Mesenchymal stem cell (in vitro differentiated cells and primary cell): ENCODE data around the gene UQCC5.

Source experiments
- DNase-seq: peaks from one replicate; pipeline ENCODE4 v3.0.0-alpha.2; 2013
- H2AFZ ChIP-seq: one replicate; pipeline ENCODE4 v1.6.1; 2013; ENCODE audit warnings: low read depth, mild to moderate bottlenecking, control low read depth, inconsistent platforms, low read length, moderate library complexity
- H2AK5ac ChIP-seq: 2 replicates; pipeline ENCODE4 v1.6.1; 2013; ENCODE audit warnings: low read length, moderate library complexity, mild to moderate bottlenecking, inconsistent platforms; ENCODE audit not compliant: severe bottlenecking
- H2BK120ac ChIP-seq: one replicate; pipeline ENCODE4 v1.6.1; 2013; ENCODE audit warnings: low read depth, mild to moderate bottlenecking, inconsistent platforms, low read length, moderate library complexity
- H2BK12ac ChIP-seq, 2 experiments: one replicate each; pipeline ENCODE4 v1.6.1; 2013; ENCODE audit warnings: inconsistent platforms in 2 of 2, low read length in 2 of 2, mild to moderate bottlenecking in 2 of 2, moderate library complexity in 2 of 2, control low read depth in 1 of 2
- H2BK15ac ChIP-seq: one replicate; pipeline ENCODE4 v1.6.1; 2013; ENCODE audit warnings: mild to moderate bottlenecking, low read depth, inconsistent platforms; ENCODE audit not compliant: poor library complexity, severe bottlenecking
- H2BK5ac ChIP-seq: 2 replicates; pipeline ENCODE4 v1.6.1; 2013; ENCODE audit warnings: low read depth, mild to moderate bottlenecking, low read length, control low read depth, inconsistent platforms; ENCODE audit not compliant: poor library complexity, severe bottlenecking
- H3K14ac ChIP-seq, 2 experiments: one replicate each; pipeline ENCODE4 v1.6.1; 2013; ENCODE audit warnings: inconsistent platforms in 2 of 2, low read length in 2 of 2, control low read depth in 1 of 2, mild to moderate bottlenecking in 1 of 2, moderate library complexity in 1 of 2
- H3K18ac ChIP-seq, 2 experiments: one replicate each; pipeline ENCODE4 v1.6.1; 2013; ENCODE audit warnings: inconsistent platforms in 2 of 2, low read length in 2 of 2, control low read depth in 1 of 2, low read depth in 1 of 2, mild to moderate bottlenecking in 1 of 2
- H3K23ac ChIP-seq, 2 experiments: one replicate each; pipeline ENCODE4 v1.6.1; 2013; ENCODE audit warnings: inconsistent platforms in 2 of 2, low read length in 2 of 2, mild to moderate bottlenecking in 2 of 2, moderate library complexity in 2 of 2, control low read depth in 1 of 2
- H3K27ac ChIP-seq: 2 replicates; pipeline ENCODE4 v1.5.1; 2013; ENCODE audit warnings: mild to moderate bottlenecking, moderate library complexity, low read length, control low read depth, inconsistent platforms; ENCODE audit not compliant: poor library complexity, severe bottlenecking
- H3K27me3 ChIP-seq, 2 experiments: 2 replicates each; pipeline versions ENCODE4 v1.6.1 to v1.7.0; 2013; ENCODE audit warnings: low read length in 2 of 2, mild to moderate bottlenecking in 2 of 2, moderate library complexity in 2 of 2, control low read depth in 1 of 2, inconsistent platforms in 1 of 2; ENCODE audit not compliant: control insufficient read depth in 1 of 2, insufficient read depth in 1 of 2
- H3K36me3 ChIP-seq, 2 experiments: 2 replicates each; pipeline versions ENCODE4 v1.6.1 to v1.7.0; 2013; ENCODE audit warnings: low read length in 2 of 2, control low read depth in 1 of 2, inconsistent platforms in 1 of 2, low read depth in 1 of 2, mild to moderate bottlenecking in 1 of 2; ENCODE audit not compliant: insufficient read depth in 2 of 2, control insufficient read depth in 1 of 2
- H3K4ac ChIP-seq, 2 experiments: one replicate each; pipeline ENCODE4 v1.6.1; 2013; ENCODE audit warnings: inconsistent platforms in 2 of 2, low read length in 2 of 2, mild to moderate bottlenecking in 2 of 2, moderate library complexity in 2 of 2, control low read depth in 1 of 2, low read depth in 1 of 2
- H3K4me1 ChIP-seq: 2 replicates; pipeline ENCODE4 v1.6.1; 2013; ENCODE audit warnings: low read depth, low read length, control low read depth; ENCODE audit not compliant: control insufficient read depth, insufficient read depth
- H3K4me2 ChIP-seq: 2 replicates; pipeline ENCODE4 v1.6.1; 2013; ENCODE audit warnings: low read length, mild to moderate bottlenecking, inconsistent platforms; ENCODE audit not compliant: poor library complexity, severe bottlenecking
- H3K4me3 ChIP-seq, 2 experiments: 2 replicates each; pipeline versions ENCODE4 v1.5.1 to v1.7.0; 2013; ENCODE audit warnings: low read length in 2 of 2, mild to moderate bottlenecking in 2 of 2, control low read depth in 1 of 2, low read depth in 1 of 2; ENCODE audit not compliant: insufficient read depth in 1 of 2
- H3K79me1 ChIP-seq: replicated peaks from 2 replicates; pipeline ENCODE4 v1.6.1; 2013; ENCODE audit warnings: mild to moderate bottlenecking, control low read depth, low read length, inconsistent platforms; ENCODE audit not compliant: poor library complexity, severe bottlenecking
- H3K9ac ChIP-seq: 2 replicates; pipeline ENCODE4 v1.7.0; 2013; ENCODE audit warnings: mild to moderate bottlenecking, low read length, moderate library complexity
- H3K9me3 ChIP-seq: 2 replicates; pipeline ENCODE4 v1.7.0; 2013; ENCODE audit warnings: mild to moderate bottlenecking, low read length; ENCODE audit not compliant: control insufficient read depth
- H4K8ac ChIP-seq: one replicate; pipeline ENCODE4 v1.6.1; 2013; ENCODE audit warnings: inconsistent platforms, mild to moderate bottlenecking, low read length, moderate library complexity
- H4K91ac ChIP-seq: one replicate; pipeline ENCODE4 v1.6.1; 2013; ENCODE audit warnings: mild to moderate bottlenecking, low read length, inconsistent platforms
- WGBS: methylation state at CpG from one replicate; pipeline ENCODE4 v1.1.7; 2013; ENCODE audit warnings: mixed read lengths; 5-methylcytosine and 5-hydroxymethylcytosine counted together

Gene UQCC5

GRCh38 chr3:52527039-52527731, 9.2 kb upstream of the UQCC5 start:
- peak; percentile 23 for DNase-seq
- 90% methylated on average over 14 of the region's 14 CpGs for WGBS
- Histone ChIP-seq H3K4me3 (no peak overlapping the region), H3K18ac (no peak overlapping the region), H3K27ac (no peak overlapping the region), H3K9me3 (no peaks in the 10 kb centered on the region), H3K79me1 (peaks cover 26% of the 10 kb centered on the region), H3K36me3 (peaks cover 48 to 92% of the 10 kb centered on the region in 2 experiments), H3K27me3 (no peaks in the 10 kb centered on the region), H2AFZ (no peak overlapping the region), H2AK5ac (no peak overlapping the region), H2BK120ac (no peak overlapping the region), H2BK12ac (peak overlapping the region in 1 of 2 experiments; percentile 48), H2BK15ac (no peak overlapping the region), H2BK5ac (no peak overlapping the region), H3K4me2 (no peak overlapping the region), H3K9ac (no peak overlapping the region), H3K23ac (no peak overlapping the region), H4K91ac (no peak overlapping the region), H3K4me1 (peaks cover 39% of the 10 kb centered on the region), H3K14ac (peak overlapping the region in 1 of 2 experiments; percentile 35), H3K4ac (no peak overlapping the region), H4K8ac (no peak overlapping the region)

- Histone ChIP-seq H2BK5ac (no peak overlapping the region), H3K9me3 (no peaks in the 10 kb centered on the region), H2BK15ac (no peak overlapping the region), H3K9ac (no peak overlapping the region), H3K27ac (no peak overlapping the region), H3K4me3 (no peak overlapping the region), H2BK12ac (peak overlapping the region in 1 of 2 experiments; percentile 48), H4K8ac (no peak overlapping the region), H3K27me3 (no peaks in the 10 kb centered on the region), H2BK120ac (no peak overlapping the region), H4K91ac (no peak overlapping the region), H2AK5ac (no peak overlapping the region), H3K4ac (no peak overlapping the region), H3K18ac (no peak overlapping the region), H3K4me1 (peaks cover 43% of the 10 kb centered on the region), H3K36me3 (peaks cover 48 to 85% of the 10 kb centered on the region in 2 experiments), H3K14ac (no peak overlapping the region), H3K79me1 (peaks cover 26% of the 10 kb centered on the region), H3K4me2 (no peak overlapping the region), H2AFZ (no peak overlapping the region), H3K23ac (no peak overlapping the region)
- 81% methylated on average over 18 of the region's 18 CpGs for WGBS
- no peak for DNase-seq
Measured at GRCh38 chr3:52527732-52528585, 8.4 kb upstream of the UQCC5 start.

- Histone ChIP-seq H3K27ac (no peak overlapping the region), H3K18ac (no peak overlapping the region), H2BK5ac (no peak overlapping the region), H3K4me2 (no peak overlapping the region), H4K8ac (no peak overlapping the region), H3K4ac (no peak overlapping the region), H4K91ac (peak overlapping the region; percentile 43), H3K14ac (no peak overlapping the region), H3K9ac (no peak overlapping the region), H3K4me3 (no peak overlapping the region), H3K23ac (no peak overlapping the region), H2BK120ac (no peak overlapping the region), H3K9me3 (no peaks in the 10 kb centered on the region), H2AK5ac (no peak overlapping the region), H3K36me3 (peaks cover 44 to 76% of the 10 kb centered on the region in 2 experiments), H2AFZ (no peak overlapping the region), H3K27me3 (no peaks in the 10 kb centered on the region), H2BK15ac (no peak overlapping the region), H3K79me1 (peaks cover 26% of the 10 kb centered on the region), H3K4me1 (peaks cover 45% of the 10 kb centered on the region), H2BK12ac (no peak overlapping the region)
- DNase-seq, result no peak
- WGBS, result 97% methylated on average over 25 of the region's 25 CpGs
Measured at GRCh38 chr3:52528586-52529375, 7.6 kb upstream of the UQCC5 start.
